Breast epithelium (tissue), 3 donors: ENCODE measurements around the gene SERINC4.

Experiments used
- CTCF ChIP-seq, 3 donors: fragments of 450-650 bp; IDR thresholded peaks; one replicate each; pipeline ENCODE4 v1.5.1; 2016 to 2017; ENCODE audit warnings: antibody characterized with exemption in 3 of 3, mild to moderate bottlenecking in 3 of 3, moderate library complexity in 3 of 3
- POLR2A ChIP-seq: fragments of 450-650 bp; IDR thresholded peaks from one replicate; pipeline ENCODE4 v1.6.1; 2016; ENCODE audit warnings: antibody characterized with exemption, mild to moderate bottlenecking, moderate library complexity

GRCh38 chr15:43791993-43792760 is 7.8 kb downstream of the SERINC4 start, which contains the start of gene SERF2:
- TF ChIP-seq POLR2A (peak; percentile 98), CTCF (IDR thresholded peaks at IDR 0.05) (no peak)
